ENCODE data around the gene OTUD3.

OTUD3 gene

GRCh38 chr1:19861842-19862530, 20.2 kb upstream of the OTUD3 start:
- no peaks in the 10 kb centered on the region for H3K4me1 ChIP-seq (ENCODE audit: insufficient read depth, low read length, severe bottlenecking)
- no peaks in the 10 kb centered on the region for H3K9me2 ChIP-seq (ENCODE audit: low read depth, low read length)
- no peaks in the 10 kb centered on the region; the same call in 1 of the 2 replicates for H3K36me3 ChIP-seq (ENCODE audit: insufficient read depth, low read length)
- H3K4me2 ChIP-seq (ENCODE audit: low read length) = no peak overlapping the region
- H3K27me3 ChIP-seq (ENCODE audit: insufficient read depth, low read length) = no peaks in the 10 kb centered on the region; the same call in 1 of the 2 replicates
- H3K9me3 ChIP-seq (ENCODE audit: low read length) = 0 out of 2 replicates have a peak, but pooled peaks cover 2% of the 10 kb centered on the region
- H3K27ac ChIP-seq (ENCODE audit: low read depth, low read length, poor library complexity, severe bottlenecking) = no peak overlapping the region
- no peak overlapping the region for H2AFZ ChIP-seq (ENCODE audit: low read length)
- TF ChIP-seq CTCF (IDR thresholded peaks at IDR 0.05; ENCODE audit: low read length) (no peak), EZH2 (IDR thresholded peaks at IDR 0.05; ENCODE audit: borderline replicate concordance, low read length) (no peak)
- no peaks in the 10 kb centered on the region for H3K79me2 ChIP-seq (ENCODE audit: insufficient read depth, low read length)
- no peaks in the 10 kb centered on the region for H4K20me1 ChIP-seq (ENCODE audit: insufficient read depth, low read length)
- no peak overlapping the region for H3K9ac ChIP-seq (ENCODE audit: low read length)
- H3F3A ChIP-seq (ENCODE audit: insufficient read depth, low read length) = no peaks in the 10 kb centered on the region
- H3K4me3 ChIP-seq (ENCODE audit: low read depth, low read length, poor library complexity, severe bottlenecking) = no peak overlapping the region

GRCh38 chr1:19862944-19863343, 19.3 kb upstream of the OTUD3 start:
- no peak overlapping the region for H3K4me3 ChIP-seq (ENCODE audit: low read depth, low read length, poor library complexity, severe bottlenecking)
- H3K27me3 ChIP-seq (ENCODE audit: insufficient read depth, low read length) = peaks cover 3% of the 10 kb centered on the region; the same call in 1 of the 2 replicates
- no peaks in the 10 kb centered on the region for H3K79me2 ChIP-seq (ENCODE audit: insufficient read depth, low read length)
- no peaks in the 10 kb centered on the region for H3F3A ChIP-seq (ENCODE audit: insufficient read depth, low read length)
- no peaks in the 10 kb centered on the region for H4K20me1 ChIP-seq (ENCODE audit: insufficient read depth, low read length)
- no peak overlapping the region for H2AFZ ChIP-seq (ENCODE audit: low read length)
- H3K4me1 ChIP-seq (ENCODE audit: insufficient read depth, low read length, severe bottlenecking) = no peaks in the 10 kb centered on the region
- H3K36me3 ChIP-seq (ENCODE audit: insufficient read depth, low read length) = no peaks in the 10 kb centered on the region; the same call in 1 of the 2 replicates
- H3K27ac ChIP-seq (ENCODE audit: low read depth, low read length, poor library complexity, severe bottlenecking) = no peak overlapping the region
- H3K9me3 ChIP-seq (ENCODE audit: low read length) = 0 out of 2 replicates have a peak, but pooled peaks cover 2% of the 10 kb centered on the region
- TF ChIP-seq CTCF (IDR thresholded peaks at IDR 0.05; ENCODE audit: low read length) (no peak), EZH2 (IDR thresholded peaks at IDR 0.05; ENCODE audit: borderline replicate concordance, low read length) (no peak)
- no peaks in the 10 kb centered on the region for H3K9me2 ChIP-seq (ENCODE audit: low read depth, low read length)
- H3K9ac ChIP-seq (ENCODE audit: low read length) = no peak overlapping the region
- no peak overlapping the region for H3K4me2 ChIP-seq (ENCODE audit: low read length)

GRCh38 chr1:19864570-19865160, 17.5 kb upstream of the OTUD3 start:
- H3K36me3 ChIP-seq (ENCODE audit: insufficient read depth, low read length) = no peaks in the 10 kb centered on the region; the same call in 1 of the 2 replicates
- H3K9me2 ChIP-seq (ENCODE audit: low read depth, low read length) = no peaks in the 10 kb centered on the region
- H3K4me1 ChIP-seq (ENCODE audit: insufficient read depth, low read length, severe bottlenecking) = no peaks in the 10 kb centered on the region
- no peak overlapping the region for H3K27ac ChIP-seq (ENCODE audit: low read depth, low read length, poor library complexity, severe bottlenecking)
- H4K20me1 ChIP-seq (ENCODE audit: insufficient read depth, low read length) = no peaks in the 10 kb centered on the region
- no peaks in the 10 kb centered on the region for H3F3A ChIP-seq (ENCODE audit: insufficient read depth, low read length)
- H3K79me2 ChIP-seq (ENCODE audit: insufficient read depth, low read length) = no peaks in the 10 kb centered on the region
- no peak overlapping the region for H3K4me3 ChIP-seq (ENCODE audit: low read depth, low read length, poor library complexity, severe bottlenecking)
- no peak overlapping the region for H3K9ac ChIP-seq (ENCODE audit: low read length)
- peaks cover 3% of the 10 kb centered on the region; the same call in 1 of the 2 replicates for H3K27me3 ChIP-seq (ENCODE audit: insufficient read depth, low read length)
- H2AFZ ChIP-seq (ENCODE audit: low read length) = no peak overlapping the region
- TF ChIP-seq CTCF (IDR thresholded peaks at IDR 0.05; ENCODE audit: low read length) (no peak), EZH2 (IDR thresholded peaks at IDR 0.05; ENCODE audit: borderline replicate concordance, low read length) (no peak)
- H3K4me2 ChIP-seq (ENCODE audit: low read length) = no peak overlapping the region
- 0 out of 2 replicates have a peak, but pooled peaks cover 2% of the 10 kb centered on the region for H3K9me3 ChIP-seq (ENCODE audit: low read length)
